H1 (cell line): ENCODE data around the gene POLR3G. TPM values are rescaled to one million over a fixed set of nuclear protein-coding genes. Genes with fewer than 3 reads are reported as not detected.

ENCODE experiments used
- KDM4A ChIP-seq: IDR thresholded peaks from one replicate; pipeline ENCODE4 v1.7.1; 2012; ENCODE audit warnings: low read depth, mild to moderate bottlenecking, moderate library complexity, low read length, inconsistent platforms; ENCODE audit not compliant: severe bottlenecking
- RFX5 ChIP-seq: IDR thresholded peaks from 2 replicates; pipeline ENCODE4 v1.6.1; 2011; ENCODE audit warnings: low read depth, low read length, improper control_type of control experiment, borderline replicate concordance
- SAP30 ChIP-seq: fragments of 300-600 bp; sonication (generic); IDR thresholded peaks from 2 replicates; pipeline ENCODE4 v1.7.1; 2012; ENCODE audit warnings: low read length, moderate library complexity, mild to moderate bottlenecking, inconsistent platforms; ENCODE audit not compliant: insufficient read depth, insufficient replicate concordance
- TAF7 ChIP-seq: optimal IDR thresholded peaks from 2 replicates; pipeline ENCODE3; 2011; ENCODE audit warnings: low read depth, mild to moderate bottlenecking, inconsistent platforms, low read length, moderate library complexity, borderline replicate concordance
- polyA plus RNA-seq, 7 experiments: library from polyadenylated mRNA; depleted of rRNA in 3 of 7; stranded (reverse) in 5 of 7; unstranded in 2 of 7; fragments of >200 nt in 5 of 7; fragments of 200-250 nt in 2 of 7; gene quantifications; 1 replicate in 5 of 7; 2 replicates in 1 of 7; 4 replicates in 1 of 7; pipeline versions ENCODE4 v1.2.1 to v1.2.3, GENCODE V29; 2011 to 2013; ENCODE audit warnings: missing spikeins in 2 of 7, mixed read lengths in 2 of 7
- total RNA-seq: library from RNA; stranded (reverse); fragmentation: NEBNext Ultra II Directional; extraction: Animal tissue kit (Norgen Biotek cat#: 25700); gene quantifications from 2 replicates; pipeline ENCODE4 v1.2.1, GENCODE V29; 2021

The POLR3G gene
- total and polyA plus RNA-seq, 2 of the 8 experiments (the other 6 are each of a cell fraction or from before 2014, with no cell fraction given): 119 to 179 TPM

DNA sequence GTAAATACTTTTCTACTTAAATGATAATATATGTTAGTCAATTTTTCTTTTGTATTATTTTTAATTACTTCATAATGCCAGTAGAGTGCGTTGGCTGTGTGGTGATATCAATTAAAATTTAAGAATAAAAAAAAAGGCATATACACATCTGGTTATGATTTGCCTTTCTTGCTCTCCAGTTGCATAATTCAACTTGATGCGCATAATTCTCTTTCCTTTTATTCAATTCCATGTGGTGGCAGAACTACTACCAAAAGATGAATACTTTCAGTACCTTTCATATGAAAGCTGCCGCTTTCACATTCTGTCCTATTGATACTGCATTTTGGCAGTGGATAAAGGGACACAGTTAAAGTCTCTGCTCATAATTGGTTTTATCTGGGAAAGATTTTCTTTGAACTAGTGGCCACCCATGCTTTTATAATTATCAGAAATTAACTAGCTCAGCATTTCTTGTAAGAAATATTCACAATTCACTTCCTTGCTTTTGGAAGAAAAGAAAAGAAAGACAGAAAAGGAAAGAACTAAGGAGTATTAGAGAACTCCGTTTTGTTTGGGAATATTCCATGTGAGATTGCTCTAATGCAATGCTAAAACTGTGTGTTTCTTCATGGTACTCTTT is 71.7 kb downstream of the POLR3G start (continued):
- TF ChIP-seq TAF7: no peak
- no peak for TF ChIP-seq RFX5
- TF ChIP-seq SAP30: no peak
- no peak for TF ChIP-seq KDM4A
